K562 (cell line): Measurements from ENCODE around the gene SUGT1. TPM values are rescaled to one million over a fixed set of nuclear protein-coding genes. Genes with fewer than 3 reads are reported as not detected.

Experiments used
- ATAC-seq: fragments of 200-7000 bp; cut with Tn5 transposase; 3 replicates; pipeline ENCODE4 v1.9.1; 2020; ENCODE audit warnings: moderate library complexity
- BruUV-seq: library from RNA; stranded (reverse); fragments of 400-500 nt; replicated peaks from 2 replicates; lab custom pipeline; 2021; lab: Mats Ljungman, UMichigan
- CTCF ChIA-PET: fragments of 300-600 bp; formaldehyde crosslinking; extraction: SDS; loops from one replicate; lab custom pipeline; 2021; ENCODE audit warnings: low intra/inter-chr PET ratio; lab: Yijun Ruan, JAX
- POLR2A ChIA-PET: fragments of 300-600, 350-650 bp; sonication (Branson Sonifier 250); formaldehyde crosslinking; extraction: SDS; loops from one replicate; lab custom pipeline; 2021; ENCODE audit warnings: antibody characterized with exemption, inconsistent platforms; lab: Yijun Ruan, JAX
- DNase-seq, 4 experiments: peaks; one replicate each; pipeline versions ENCODE4 v3.0.0 to v3.0.0-alpha.2; 2011 to 2018; ENCODE audit warnings: low spot score in 3 of 4, mixed read lengths in 3 of 4; ENCODE audit errors: extremely low read depth in 1 of 4
- FAIRE-seq: peaks from 2 replicates; lab custom pipeline; 2011; peaks lifted over from hg19 to GRCh38; lab: Jason Lieb, UNC
- H2AFZ ChIP-seq: 2 replicates; pipeline ENCODE4 v1.6.0; 2011; ENCODE audit warnings: low read depth, low read length, control low read depth, inconsistent platforms
- H3K27ac ChIP-seq: fragments of 200-600 bp; 3 replicates; pipeline ENCODE4 v1.8.0; 2011; ENCODE audit warnings: low read depth, mild to moderate bottlenecking, control low read depth, inconsistent platforms, low read length, moderate library complexity, mixed read lengths; ENCODE audit errors: extremely low read depth
- H3K27me3 ChIP-seq, 2 experiments: fragments of 300-600 bp in 1 of 2; 2 replicates in 1 of 2; 3 replicates in 1 of 2; pipeline versions ENCODE4 v1.6.0 to v1.8.0; 2011; ENCODE audit warnings: inconsistent platforms in 2 of 2, low read length in 2 of 2, mild to moderate bottlenecking in 1 of 2, mixed read lengths in 1 of 2, moderate library complexity in 1 of 2; ENCODE audit not compliant: control insufficient read depth in 2 of 2, insufficient read depth in 2 of 2
- H3K36me3 ChIP-seq: fragments of 300-600 bp; 3 replicates; pipeline ENCODE4 v1.8.0; 2011; ENCODE audit warnings: mild to moderate bottlenecking, low read length, inconsistent platforms; ENCODE audit not compliant: control insufficient read depth, insufficient read depth
- H3K4me1 ChIP-seq, 2 experiments: fragments of 200-600 bp in 1 of 2; replicated peaks in 1 of 2; 2 replicates in 1 of 2; 3 replicates in 1 of 2; pipeline versions ENCODE4 v1.5.1 to v1.8.0; 2011; ENCODE audit warnings: inconsistent platforms in 2 of 2, low read length in 2 of 2, mild to moderate bottlenecking in 1 of 2, mixed read lengths in 1 of 2, moderate library complexity in 1 of 2; ENCODE audit not compliant: control insufficient read depth in 2 of 2, insufficient read depth in 2 of 2
- H3K4me2 ChIP-seq: 2 replicates; pipeline ENCODE4 v1.6.1; 2011; ENCODE audit warnings: low read length, control low read depth, inconsistent platforms, mixed read lengths; ENCODE audit not compliant: insufficient read depth
- H3K4me3 ChIP-seq: fragments of 200-600 bp; sonication (generic), shearing (Covaris generic); 2 replicates; pipeline ENCODE4 v1.5.1; 2016; ENCODE audit warnings: control low read depth, inconsistent platforms
- H3K79me2 ChIP-seq: fragments of 200-600 bp; 3 replicates; pipeline ENCODE4 v1.8.0; 2011; ENCODE audit warnings: low read length, inconsistent platforms; ENCODE audit not compliant: control insufficient read depth, insufficient read depth
- H3K9ac ChIP-seq, 2 experiments: 2 replicates each; pipeline versions ENCODE4 v1.6.0 to v1.6.1; 2011; ENCODE audit warnings: low read depth in 2 of 2, low read length in 2 of 2, control low read depth in 1 of 2, inconsistent platforms in 1 of 2, mild to moderate bottlenecking in 1 of 2, mixed read lengths in 1 of 2; ENCODE audit not compliant: insufficient read depth in 1 of 2
- H3K9me1 ChIP-seq: one replicate; pipeline ENCODE4 v1.6.0; 2011; ENCODE audit warnings: inconsistent platforms, mild to moderate bottlenecking, low read length, moderate library complexity; ENCODE audit not compliant: control insufficient read depth, insufficient read depth
- H3K9me3 ChIP-seq: replicated peaks from 2 replicates; pipeline ENCODE4 v1.5.1; 2011; ENCODE audit warnings: low read depth, low read length, inconsistent platforms; ENCODE audit not compliant: control insufficient read depth, insufficient read depth
- H4K20me1 ChIP-seq: replicated peaks from 2 replicates; pipeline ENCODE4 v1.6.1; 2011; ENCODE audit warnings: low read length, inconsistent platforms, mixed read lengths; ENCODE audit not compliant: control insufficient read depth, insufficient read depth
- ARHGAP35 ChIP-seq: fragments of 450-650 bp; IDR thresholded peaks from 2 replicates; pipeline ENCODE4 v1.6.1; 2018; ENCODE audit not compliant: partially characterized antibody
- ATF4 ChIP-seq: fragments of 450-650 bp; formaldehyde crosslinking; IDR thresholded peaks from 2 replicates; pipeline ENCODE4 v1.4.0; 2022; ENCODE audit warnings: mild to moderate bottlenecking, moderate library complexity
- BHLHE40 ChIP-seq: IDR thresholded peaks from 2 replicates; pipeline ENCODE4 v1.6.1; 2011; ENCODE audit warnings: low read length, improper control_type of control experiment
- HDAC1 ChIP-seq, 2 experiments: fragments of 450-650 bp; IDR thresholded peaks; 2 replicates each; pipeline ENCODE4 v1.6.1; 2016 to 2017; ENCODE audit warnings: inconsistent platforms in 1 of 2, mild to moderate bottlenecking in 1 of 2, moderate library complexity in 1 of 2
- NCOA1 ChIP-seq: fragments of 450-650 bp; IDR thresholded peaks from 2 replicates; pipeline ENCODE4 v1.6.1; 2016; ENCODE audit warnings: low read depth
- NCOA2 ChIP-seq, 2 experiments: fragments of 450-650 bp; IDR thresholded peaks; 2 replicates each; pipeline ENCODE4 v1.6.1; 2018; ENCODE audit warnings: mild to moderate bottlenecking in 2 of 2, moderate library complexity in 1 of 2; ENCODE audit not compliant: partially characterized antibody in 2 of 2
- NFE2 ChIP-seq: IDR thresholded peaks from 2 replicates; pipeline ENCODE4 v1.6.1; 2014; ENCODE audit warnings: antibody characterized with exemption, low read depth
- PHB2 ChIP-seq: fragments of 450-650 bp; IDR thresholded peaks from 2 replicates; pipeline ENCODE4 v1.6.1; 2017; ENCODE audit warnings: low read depth
- RFX5 ChIP-seq: IDR thresholded peaks from 2 replicates; pipeline ENCODE4 v1.6.1; 2011; ENCODE audit warnings: low read depth, mild to moderate bottlenecking, improper control_type of control experiment, low read length
- SIN3B ChIP-seq: fragments of 450-650 bp; IDR thresholded peaks from 2 replicates; pipeline ENCODE4 v1.6.1; 2017; ENCODE audit warnings: low read depth, mild to moderate bottlenecking, moderate library complexity
- ZNF134 ChIP-seq: fragments of 250-450 bp; sonication (Bioruptor Pico); conservative IDR thresholded peaks from 2 replicates; pipeline ENCODE4 v1.4.0; 2020
- ZNF184 ChIP-seq: sonication (generic); formaldehyde crosslinking; IDR thresholded peaks from 2 replicates; pipeline ENCODE4 v1.5.0; 2020; ENCODE audit warnings: missing genetic modification reagents
- ZNF274 ChIP-seq: IDR thresholded peaks from 2 replicates; pipeline ENCODE4 v1.6.1; 2011; ENCODE audit warnings: low read depth, mild to moderate bottlenecking, low read length, moderate library complexity, borderline replicate concordance
- WGBS: fragments of 100-300 bp; shearing (Covaris generic); methylation state at CpG from one replicate; pipeline ENCODE4 v1.1.6; 2016; ENCODE audit warnings: low coverage, mixed read lengths; ENCODE audit not compliant: insufficient coverage; ENCODE audit errors: missing lambda C conversion rate; 5-methylcytosine and 5-hydroxymethylcytosine counted together
- in situ Hi-C: fragments of 300-500 bp; cut with MboI; formaldehyde crosslinking; loops from 4 replicates; pipeline ENCODE4 v1.15.0; 2018; ENCODE audit warnings: inconsistent platforms, mixed read lengths
- intact Hi-C: fragments of 100-400 bp; cut with micrococcal nuclease; formaldehyde crosslinking; loops from 2 replicates; pipeline ENCODE4 v1.14.2; 2022
- polyA plus RNA-seq, 8 experiments: library from polyadenylated mRNA; depleted of rRNA in 4 of 8; stranded (reverse) in 5 of 8; unstranded in 3 of 8; fragments of >200 nt; fragmentation: Nextera tagmentation in 2 of 8; fragmentation: Illumina TruSeq in 1 of 8; extraction: Ambion mirVana in 2 of 8; extraction: Trizol in 1 of 8; gene quantifications; 2 replicates each; pipeline versions ENCODE4 v1.2.1 to v1.2.3, GENCODE V29; 2011 to 2014; ENCODE audit warnings: inconsistent platforms in 1 of 8, missing spikeins in 1 of 8
- total RNA-seq, 7 experiments: library from RNA; depleted of rRNA in 6 of 7; stranded (reverse); fragments of >200 nt in 6 of 7; fragmentation: Illumina TruSeq in 2 of 7; extraction: Trizol in 2 of 7; gene quantifications; 2 replicates each; pipeline versions ENCODE4 v1.2.1 to v1.2.3, GENCODE V29; 2011 to 2021; ENCODE audit warnings: low replicate concordance in 1 of 7
- TF ChIP-seq, protein P1 (sequence below), 2 experiments: fragments of 450-650 bp in 1 of 2; IDR thresholded peaks; 2 replicates each; pipeline ENCODE4 v1.6.1; 2011 to 2017; ENCODE audit warnings: low read depth in 2 of 2, antibody characterized with exemption in 1 of 2, borderline replicate concordance in 1 of 2, low read length in 1 of 2, mild to moderate bottlenecking in 1 of 2, mixed read lengths in 1 of 2; ENCODE audit not compliant: control insufficient read depth in 1 of 2
- TF ChIP-seq, protein P2 (sequence below): fragments of 250-450 bp; sonication (Bioruptor Pico); IDR thresholded peaks from 2 replicates; pipeline ENCODE4 v1.4.0; 2020
- TF ChIP-seq, protein P3 (sequence below), 3 experiments: IDR thresholded peaks in 2 of 3; conservative IDR thresholded peaks in 1 of 3; 2 replicates each; pipeline ENCODE4 v1.5.1; 2011 to 2012; ENCODE audit warnings: low read length in 3 of 3, mild to moderate bottlenecking in 3 of 3, control low read depth in 2 of 3, improper control_type of control experiment in 1 of 3, inconsistent platforms in 1 of 3, low read depth in 1 of 3, mixed read lengths in 1 of 3, moderate library complexity in 1 of 3; ENCODE audit not compliant: insufficient read depth in 2 of 3

Gene SUGT1
- total and polyA plus RNA-seq, 9 of the 15 experiments (the other 6 are each of a cell fraction or from before 2014, with no cell fraction given), result 38.1 to 67.1 (median 53.8) TPM

- no peak for FAIRE-seq
- peak overlapping the region; percentile 85 for H2AFZ ChIP-seq
- POLR2A ChIA-PET, result no interaction called here
- H3K79me2 ChIP-seq, result no peaks in the 10 kb centered on the region
- no peaks in the 10 kb centered on the region for H4K20me1 ChIP-seq
- peaks cover 0 to 18% of the 10 kb centered on the region in 2 experiments; a peak in 2 of 5 replicates for H3K27me3 ChIP-seq
- intact Hi-C loops, result loop anchor here (5.0 kb wide), 1 partner anchor 71 kb away; no protein-coding TSS in a partner anchor
- CTCF ChIA-PET, result no interaction called here
- no peak overlapping the region; the same call in 1 of the 2 replicates for H3K4me2 ChIP-seq
- in situ Hi-C loops, result no loop called here
- no TSS peak for BruUV-seq
- H3K4me1 ChIP-seq, result peaks cover 0 to 11% of the 10 kb centered on the region in 2 experiments; a peak in 2 of 5 replicates
- no peaks in the 10 kb centered on the region for H3K9me3 ChIP-seq
- no peak for DNase-seq
- H3K9me1 ChIP-seq, result no peaks in the 10 kb centered on the region
- no peak overlapping the region for H3K27ac ChIP-seq
- no peak overlapping the region for H3K9ac ChIP-seq
- no peaks in the 10 kb centered on the region for H3K36me3 ChIP-seq
- 6% methylated on average over 4 of the region's 4 CpGs for WGBS
- no peak overlapping the region for H3K4me3 ChIP-seq
- no peak for ATAC-seq
- TF ChIP-seq NCOA1, result no peak
- no peak for TF ChIP-seq PHB2
- TF ChIP-seq, protein P1, sequence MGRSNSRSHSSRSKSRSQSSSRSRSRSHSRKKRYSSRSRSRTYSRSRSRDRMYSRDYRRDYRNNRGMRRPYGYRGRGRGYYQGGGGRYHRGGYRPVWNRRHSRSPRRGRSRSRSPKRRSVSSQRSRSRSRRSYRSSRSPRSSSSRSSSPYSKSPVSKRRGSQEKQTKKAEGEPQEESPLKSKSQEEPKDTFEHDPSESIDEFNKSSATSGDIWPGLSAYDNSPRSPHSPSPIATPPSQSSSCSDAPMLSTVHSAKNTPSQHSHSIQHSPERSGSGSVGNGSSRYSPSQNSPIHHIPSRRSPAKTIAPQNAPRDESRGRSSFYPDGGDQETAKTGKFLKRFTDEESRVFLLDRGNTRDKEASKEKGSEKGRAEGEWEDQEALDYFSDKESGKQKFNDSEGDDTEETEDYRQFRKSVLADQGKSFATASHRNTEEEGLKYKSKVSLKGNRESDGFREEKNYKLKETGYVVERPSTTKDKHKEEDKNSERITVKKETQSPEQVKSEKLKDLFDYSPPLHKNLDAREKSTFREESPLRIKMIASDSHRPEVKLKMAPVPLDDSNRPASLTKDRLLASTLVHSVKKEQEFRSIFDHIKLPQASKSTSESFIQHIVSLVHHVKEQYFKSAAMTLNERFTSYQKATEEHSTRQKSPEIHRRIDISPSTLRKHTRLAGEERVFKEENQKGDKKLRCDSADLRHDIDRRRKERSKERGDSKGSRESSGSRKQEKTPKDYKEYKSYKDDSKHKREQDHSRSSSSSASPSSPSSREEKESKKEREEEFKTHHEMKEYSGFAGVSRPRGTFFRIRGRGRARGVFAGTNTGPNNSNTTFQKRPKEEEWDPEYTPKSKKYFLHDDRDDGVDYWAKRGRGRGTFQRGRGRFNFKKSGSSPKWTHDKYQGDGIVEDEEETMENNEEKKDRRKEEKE (IDR thresholded peaks at IDR 0.05; ENCODE audit: borderline replicate concordance in 1 of 2, control insufficient read depth in 1 of 2, low read depth in 2 of 2, low read length in 1 of 2), result no peak
- TF ChIP-seq, protein P2, sequence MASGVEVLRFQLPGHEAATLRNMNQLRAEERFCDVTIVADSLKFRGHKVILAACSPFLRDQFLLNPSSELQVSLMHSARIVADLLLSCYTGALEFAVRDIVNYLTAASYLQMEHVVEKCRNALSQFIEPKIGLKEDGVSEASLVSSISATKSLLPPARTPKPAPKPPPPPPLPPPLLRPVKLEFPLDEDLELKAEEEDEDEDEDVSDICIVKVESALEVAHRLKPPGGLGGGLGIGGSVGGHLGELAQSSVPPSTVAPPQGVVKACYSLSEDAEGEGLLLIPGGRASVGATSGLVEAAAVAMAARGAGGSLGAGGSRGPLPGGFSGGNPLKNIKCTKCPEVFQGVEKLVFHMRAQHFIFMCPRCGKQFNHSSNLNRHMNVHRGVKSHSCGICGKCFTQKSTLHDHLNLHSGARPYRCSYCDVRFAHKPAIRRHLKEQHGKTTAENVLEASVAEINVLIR (CRISPR knock-in tag), result no peak
- TF ChIP-seq ZNF184 (CRISPR knock-in tag), result no peak
- no peak for TF ChIP-seq ARHGAP35
- no peak for TF ChIP-seq ZNF274
- TF ChIP-seq, protein P3, sequence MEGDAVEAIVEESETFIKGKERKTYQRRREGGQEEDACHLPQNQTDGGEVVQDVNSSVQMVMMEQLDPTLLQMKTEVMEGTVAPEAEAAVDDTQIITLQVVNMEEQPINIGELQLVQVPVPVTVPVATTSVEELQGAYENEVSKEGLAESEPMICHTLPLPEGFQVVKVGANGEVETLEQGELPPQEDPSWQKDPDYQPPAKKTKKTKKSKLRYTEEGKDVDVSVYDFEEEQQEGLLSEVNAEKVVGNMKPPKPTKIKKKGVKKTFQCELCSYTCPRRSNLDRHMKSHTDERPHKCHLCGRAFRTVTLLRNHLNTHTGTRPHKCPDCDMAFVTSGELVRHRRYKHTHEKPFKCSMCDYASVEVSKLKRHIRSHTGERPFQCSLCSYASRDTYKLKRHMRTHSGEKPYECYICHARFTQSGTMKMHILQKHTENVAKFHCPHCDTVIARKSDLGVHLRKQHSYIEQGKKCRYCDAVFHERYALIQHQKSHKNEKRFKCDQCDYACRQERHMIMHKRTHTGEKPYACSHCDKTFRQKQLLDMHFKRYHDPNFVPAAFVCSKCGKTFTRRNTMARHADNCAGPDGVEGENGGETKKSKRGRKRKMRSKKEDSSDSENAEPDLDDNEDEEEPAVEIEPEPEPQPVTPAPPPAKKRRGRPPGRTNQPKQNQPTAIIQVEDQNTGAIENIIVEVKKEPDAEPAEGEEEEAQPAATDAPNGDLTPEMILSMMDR (IDR thresholded peaks at IDR 0.05 in 2 of 3, conservative IDR thresholded peaks at IDR 0.05 in 1 of 3; ENCODE audit: insufficient read depth in 2 of 3, low read depth in 1 of 3, low read length in 3 of 3), result no peak
- TF ChIP-seq NCOA2 (IDR thresholded peaks at IDR 0.05; ENCODE audit: partially characterized antibody in 2 of 2), result no peak
- no peak for TF ChIP-seq ATF4 (CRISPR knock-in tag)
- TF ChIP-seq ZNF134, result no peak
- TF ChIP-seq BHLHE40, result no peak
- TF ChIP-seq NFE2, result no peak
- no peak for TF ChIP-seq RFX5
- TF ChIP-seq HDAC1 (IDR thresholded peaks at IDR 0.05), result no peak
- TF ChIP-seq SIN3B, result no peak
Measured at GRCh38 chr13:52737965-52738364, 85.3 kb downstream of the SUGT1 start.
